HCT116 (cell line): ENCODE results near the gene ATG4C. TPM values are rescaled to one million over a fixed set of nuclear protein-coding genes. Genes with fewer than 3 reads are reported as not detected.

Source experiments
- ATAC-seq: fragments of 200-7000 bp; cut with Tn5 transposase; 2 replicates; pipeline ENCODE4 v1.9.1; 2020; ENCODE audit warnings: mild to moderate bottlenecking, moderate library complexity
- BruUV-seq: library from RNA; stranded (reverse); fragments of 400-500 nt; replicated peaks from 2 replicates; lab custom pipeline; 2021; lab: Mats Ljungman, UMichigan
- CTCF ChIA-PET: fragments of 300-600 bp; sonication (Branson Sonifier 250); formaldehyde crosslinking; loops from one replicate; lab custom pipeline; 2021; ENCODE audit warnings: antibody characterized with exemption; lab: Charles Lee
- POLR2A ChIA-PET: fragments of 300-600, 350-600 bp; sonication (Branson Sonifier 250); formaldehyde crosslinking; loops from one replicate; lab custom pipeline; 2021; ENCODE audit warnings: antibody characterized with exemption; lab: Charles Lee
- RAD21 ChIA-PET, 2 experiments: fragments of 300-600 bp; sonication (Branson Sonifier 250); formaldehyde crosslinking; loops; one replicate each; lab custom pipeline; 2023; ENCODE audit warnings: low total read pairs in 2 of 2; ENCODE audit not compliant: uncharacterized antibody in 2 of 2, unreplicated experiment in 2 of 2, low non-redundant PET in 1 of 2; lab: Charles Lee
- DNase-seq: peaks from one replicate; pipeline ENCODE4 v3.0.0-alpha.2; 2010; ENCODE audit warnings: low read depth, low spot score
- H2AFZ ChIP-seq: fragments of 200-600 bp; shearing (Covaris generic), sonication (generic); 2 replicates; pipeline ENCODE4 v1.6.1; 2017; ENCODE audit warnings: low read depth, mixed run types, mixed read lengths, antibody characterized with exemption, low read length; ENCODE audit not compliant: poor library complexity, severe bottlenecking
- H3K27ac ChIP-seq: 2 replicates; pipeline ENCODE4 v1.5.1; 2012; ENCODE audit warnings: low read depth, low read length
- H3K27me3 ChIP-seq: fragments of 200-600 bp; sonication (generic); 2 replicates; pipeline ENCODE4 v1.6.1; 2016; ENCODE audit warnings: mixed run types, low read length, mixed read lengths; ENCODE audit not compliant: insufficient read depth
- H3K36me3 ChIP-seq, 2 experiments: fragments of 200-500 bp in 1 of 2; fragments of 200-600 bp in 1 of 2; sonication (Bioruptor generic) in 1 of 2; sonication (generic) in 1 of 2; 2 replicates each; pipeline versions ENCODE4 v1.5.1 to v1.6.1; 2014 to 2016; ENCODE audit warnings: low read length in 2 of 2, inconsistent platforms in 1 of 2, mixed read lengths in 1 of 2, mixed run types in 1 of 2; ENCODE audit not compliant: insufficient read depth in 2 of 2, control insufficient read depth in 1 of 2
- H3K4me1 ChIP-seq, 2 experiments: fragments of 200-600 bp in 1 of 2; sonication (generic) in 1 of 2; 2 replicates each; pipeline versions ENCODE4 v1.5.1 to v1.6.1; 2012 to 2017; ENCODE audit warnings: low read length in 2 of 2, inconsistent platforms in 1 of 2, mild to moderate bottlenecking in 1 of 2, mixed read lengths in 1 of 2, mixed run types in 1 of 2, moderate library complexity in 1 of 2; ENCODE audit not compliant: insufficient read depth in 2 of 2, control insufficient read depth in 1 of 2
- H3K4me2 ChIP-seq: fragments of 200-600 bp; sonication (generic); 2 replicates; pipeline ENCODE4 v1.6.1; 2017; ENCODE audit warnings: mixed run types, low read length, mixed read lengths
- H3K4me3 ChIP-seq, 2 experiments: fragments of 200-600 bp in 1 of 2; sonication (generic) in 1 of 2; replicated peaks in 1 of 2; 2 replicates each; pipeline ENCODE4 v1.5.1; 2011 to 2016; ENCODE audit warnings: low read length in 2 of 2, control low read depth in 1 of 2, low read depth in 1 of 2, mild to moderate bottlenecking in 1 of 2, mixed read lengths in 1 of 2, mixed run types in 1 of 2
- H3K79me2 ChIP-seq: fragments of 200-600 bp; sonication (generic); 2 replicates; pipeline ENCODE4 v1.6.1; 2017; ENCODE audit warnings: mild to moderate bottlenecking, mixed run types, low read length, moderate library complexity, mixed read lengths; ENCODE audit not compliant: insufficient read depth
- H3K9ac ChIP-seq: fragments of 200-600 bp; sonication (generic); 2 replicates; pipeline ENCODE4 v1.6.1; 2016; ENCODE audit warnings: low read length, mixed read lengths
- H3K9me2 ChIP-seq: fragments of 200-600 bp; sonication (generic), shearing (Covaris generic); 2 replicates; pipeline ENCODE4 v1.6.1; 2017; ENCODE audit warnings: mixed run types, mild to moderate bottlenecking, moderate library complexity; ENCODE audit not compliant: insufficient read depth
- H3K9me3 ChIP-seq, 2 experiments: fragments of 200-500 bp in 1 of 2; fragments of 200-600 bp in 1 of 2; sonication (Bioruptor generic) in 1 of 2; sonication (generic) in 1 of 2; 2 replicates each; pipeline ENCODE4 v1.6.1; 2014 to 2017; ENCODE audit warnings: low read length in 2 of 2, mixed read lengths in 2 of 2, inconsistent platforms in 1 of 2, low read depth in 1 of 2, mild to moderate bottlenecking in 1 of 2, mixed run types in 1 of 2, moderate library complexity in 1 of 2; ENCODE audit not compliant: control insufficient read depth in 1 of 2, insufficient read depth in 1 of 2
- H4K20me1 ChIP-seq: fragments of 200-600 bp; sonication (generic), shearing (Covaris generic); 2 replicates; pipeline ENCODE4 v1.6.1; 2017; ENCODE audit warnings: mixed run types, mild to moderate bottlenecking, moderate library complexity; ENCODE audit not compliant: insufficient read depth
- CTCF ChIP-seq, 3 experiments: fragments of 200-600 bp in 1 of 3; sonication (generic) in 1 of 3; IDR thresholded peaks in 2 of 3; conservative IDR thresholded peaks in 1 of 3; 2 replicates each; pipeline ENCODE4 v1.5.1; 2012 to 2017; ENCODE audit warnings: low read depth in 2 of 3, low read length in 2 of 3, antibody characterized with exemption in 1 of 3, borderline replicate concordance in 1 of 3, control low read depth in 1 of 3, mild to moderate bottlenecking in 1 of 3, mixed read lengths in 1 of 3, mixed run types in 1 of 3, moderate library complexity in 1 of 3; ENCODE audit not compliant: insufficient read depth in 1 of 3
- EZH2phosphoT487 ChIP-seq: fragments of 200-600 bp; IDR thresholded peaks from 2 replicates; pipeline ENCODE4 v1.6.1; 2018; ENCODE audit warnings: antibody characterized with exemption, borderline replicate concordance
- POLR2AphosphoS5 ChIP-seq: IDR thresholded peaks from 2 replicates; pipeline ENCODE4 v1.6.1; 2011; ENCODE audit warnings: mild to moderate bottlenecking, low read depth, low read length, moderate library complexity
- RAD21 ChIP-seq: IDR thresholded peaks from 2 replicates; pipeline ENCODE4 v1.6.1; 2012; ENCODE audit warnings: low read depth, mild to moderate bottlenecking
- REST ChIP-seq: IDR thresholded peaks from 2 replicates; pipeline ENCODE4 v1.6.1; 2012; ENCODE audit warnings: low read depth
- SP1 ChIP-seq: IDR thresholded peaks from 2 replicates; pipeline ENCODE4 v1.6.1; 2012; ENCODE audit warnings: low read depth
- SRF ChIP-seq: IDR thresholded peaks from 2 replicates; pipeline ENCODE4 v1.6.1; 2012; ENCODE audit warnings: low read depth
- TCF7L2 ChIP-seq: IDR thresholded peaks from 2 replicates; pipeline ENCODE4 v1.7.0; 2011; ENCODE audit warnings: borderline replicate concordance, inconsistent platforms; ENCODE audit not compliant: insufficient read depth, insufficient read length; ENCODE audit errors: extremely low read depth
- YY1 ChIP-seq: IDR thresholded peaks from 2 replicates; pipeline ENCODE4 v1.6.1; 2011; ENCODE audit warnings: low read length, low read depth, moderate library complexity, mild to moderate bottlenecking; ENCODE audit not compliant: insufficient replicate concordance; ENCODE audit errors: extremely low read depth
- ZFX ChIP-seq: fragments of 450-650 bp; IDR thresholded peaks from 2 replicates; pipeline ENCODE4 v1.6.1; 2017
- intact Hi-C: fragments of 100-400 bp; cut with micrococcal nuclease; formaldehyde crosslinking; loops from 2 replicates; pipeline ENCODE4 v1.10.0; 2022
- total RNA-seq: library from RNA; stranded (reverse); gene quantifications from one replicate; pipeline ENCODE4 v1.2.1, GENCODE V29; 2021; ENCODE audit not compliant: unreplicated experiment

Gene ATG4C
- total RNA-seq, 1 experiment from 2014 or later = 11.8 TPM

GRCh38 chr1:62841587-62842169, 57.7 kb downstream of the ATG4C start:
- TF ChIP-seq POLR2AphosphoS5 (no peak), RAD21 (peak; percentile 72), EZH2phosphoT487 (no peak), CTCF (IDR thresholded peaks at IDR 0.05 in 2 of 3, conservative IDR thresholded peaks at IDR 0.05 in 1 of 3; ENCODE audit: borderline replicate concordance in 1 of 3, insufficient read depth in 1 of 3, low read depth in 2 of 3, low read length in 2 of 3) (peak; percentile 47 to 69 (median 48); a peak in 5 of 6 replicates)
- intact Hi-C loops = loop anchor here (5.0 to 10.0 kb wide), 4 partner anchors 303 to 1406 kb away; no protein-coding TSS in a partner anchor
- DNase-seq = peak; percentile 49

GRCh38 chr1:62844030-62844429, 60.1 kb downstream of the ATG4C start:
- RAD21 ChIA-PET = no interaction called here
- DNase-seq (no peak), ATAC-seq (no peak)
- Histone ChIP-seq H3K4me2 (no peak overlapping the region), H2AFZ (no peak overlapping the region), H3K4me1 (no peaks in the 10 kb centered on the region), H3K27me3 (no peaks in the 10 kb centered on the region), H3K27ac (no peak overlapping the region), H3K9me2 (no peaks in the 10 kb centered on the region), H3K9ac (no peak overlapping the region), H3K9me3 (no peaks in the 10 kb centered on the region), H3K79me2 (no peaks in the 10 kb centered on the region), H3K36me3 (no peaks in the 10 kb centered on the region), H3K4me3 (no peak overlapping the region), H4K20me1 (no peaks in the 10 kb centered on the region)
- TF ChIP-seq REST = no peak
- TF ChIP-seq ZFX = no peak
- no peak for TF ChIP-seq SP1
- no peak for TF ChIP-seq SRF
- no peak for TF ChIP-seq TCF7L2
- no peak for TF ChIP-seq YY1
- intact Hi-C loops = loop anchor here (5.0 to 10.0 kb wide), 4 partner anchors 301 to 1403 kb away; no protein-coding TSS in a partner anchor
- CTCF ChIA-PET = interaction anchor here (1.2 kb wide), 1 partner anchor 9 kb away, joined by 4 read pairs; no protein-coding TSS in a partner anchor
- POLR2A ChIA-PET = no interaction called here
- BruUV-seq = no TSS peak

More at GRCh38 chr1:62841587-62842169, 57.7 kb downstream of the ATG4C start:
- H3K79me2 ChIP-seq = no peaks in the 10 kb centered on the region
- H3K4me3 ChIP-seq = no peak overlapping the region
- H4K20me1 ChIP-seq = no peaks in the 10 kb centered on the region
- peak; percentile 63 for ATAC-seq
- no peak overlapping the region for H3K9ac ChIP-seq
- H3K9me2 ChIP-seq = no peaks in the 10 kb centered on the region
- CTCF ChIA-PET = interaction anchor here (0.6 to 2.3 kb wide), 20 partner anchors 10 to 850 kb away, joined by 3 to 22 read pairs (median 4); no protein-coding TSS in a partner anchor
- H3K4me2 ChIP-seq = no peak overlapping the region
- no TSS peak for BruUV-seq
- POLR2A ChIA-PET = no interaction called here
- H3K27me3 ChIP-seq = no peaks in the 10 kb centered on the region
- no peak overlapping the region for H2AFZ ChIP-seq
- no peaks in the 10 kb centered on the region for H3K9me3 ChIP-seq
- RAD21 ChIA-PET = interaction anchor here in 1 of 2 experiments (0.7 to 1.2 kb wide), 3 partner anchors 61 to 696 kb away, joined by 3 read pairs; no protein-coding TSS in a partner anchor
- no peaks in the 10 kb centered on the region for H3K4me1 ChIP-seq
- H3K27ac ChIP-seq = no peak overlapping the region
- no peaks in the 10 kb centered on the region for H3K36me3 ChIP-seq
